Measurements from ENCODE around the gene FANCM. TPM values are rescaled to one million over a fixed set of nuclear protein-coding genes. Genes with fewer than 3 reads are reported as not detected.

The FANCM gene
- total RNA-seq, 1 experiment from 2014 or later = 11.9 TPM

DNA sequence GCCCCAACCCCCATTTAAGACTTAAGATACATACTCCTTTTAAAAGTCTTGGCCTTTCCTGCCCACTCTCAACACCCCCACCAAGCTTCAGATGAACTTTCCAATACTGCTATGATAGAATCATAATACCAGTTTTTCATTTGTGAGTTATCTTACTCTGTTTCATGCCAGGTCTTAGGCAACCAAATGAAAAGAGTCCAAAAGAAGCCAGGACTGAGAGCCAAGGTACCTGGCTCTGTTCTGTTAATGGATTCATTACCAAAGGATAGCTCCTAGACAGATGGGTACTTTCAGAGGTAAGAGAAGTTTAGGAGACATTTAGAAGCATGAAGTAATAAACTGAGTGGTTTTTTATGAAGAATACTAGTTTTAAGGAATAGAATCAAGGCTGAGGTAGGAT lies 34.2 kb downstream of the FANCM start:
- Histone ChIP-seq H3K9me3 (ENCODE audit: control insufficient read depth, low read depth, low read length) (no peaks in the 10 kb centered on the region), H2BK20ac (ENCODE audit: low read depth, low read length, poor library complexity, severe bottlenecking) (no peak overlapping the region)
- H3K4me3 Mint-ChIP-seq = no peak overlapping the region

More for the DNA sequence above, 34.2 kb downstream of the FANCM start:
- H2AK5ac ChIP-seq (ENCODE audit: insufficient read length, low read length) = no peak overlapping the region
- no peak overlapping the region for H3K4me2 ChIP-seq (ENCODE audit: insufficient read depth, insufficient read length, low read length)
- H2BK15ac ChIP-seq (ENCODE audit: low read depth, low read length) = no peak overlapping the region
- no peak for DNase-seq
- no peak overlapping the region for H3T11ph ChIP-seq (ENCODE audit: low read length)
- Mint-ChIP-seq H3K9me3 (no peaks in the 10 kb centered on the region), H3K4me1 (no peaks in the 10 kb centered on the region), H3K27me3 (ENCODE audit: low read depth) (no peaks in the 10 kb centered on the region), H3K27ac (peak overlapping the region in 1 of 3 experiments; percentile 29; a peak in 1 of 7 replicates), H3K36me3 (ENCODE audit: insufficient read depth in 1 of 3, low read depth in 3 of 3) (peaks cover 0 to 8% (median 6%) of the 10 kb centered on the region in 3 experiments; a peak in 4 of 7 replicates)
- no peaks in the 10 kb centered on the region for H3K27me3 ChIP-seq (ENCODE audit: insufficient read depth, low read length)
- H3K4me1 ChIP-seq (ENCODE audit: insufficient read depth, low read length) = no peaks in the 10 kb centered on the region
- no peak overlapping the region for H4K91ac ChIP-seq (ENCODE audit: insufficient read length, low read depth, low read length)
- H3K4ac ChIP-seq (ENCODE audit: low read depth, low read length) = no peak overlapping the region
- H3K18ac ChIP-seq (ENCODE audit: insufficient read length, low read depth, low read length) = no peak overlapping the region
- no peak overlapping the region for H3K27ac ChIP-seq (ENCODE audit: insufficient read length, low read depth, low read length)
- H4K8ac ChIP-seq (replicated peaks; ENCODE audit: insufficient read length, low read depth, low read length) = no peak overlapping the region
- no peak overlapping the region for H2AFZ ChIP-seq (ENCODE audit: low read length)
- H3K79me2 ChIP-seq (ENCODE audit: insufficient read depth, low read length) = no peaks in the 10 kb centered on the region
- no peaks in the 10 kb centered on the region for H4K20me1 ChIP-seq (ENCODE audit: control insufficient read depth, insufficient read depth, insufficient read length)
- no peaks in the 10 kb centered on the region for H3K79me1 ChIP-seq (ENCODE audit: insufficient read depth, low read depth, low read length, poor library complexity, severe bottlenecking)
- H2BK12ac ChIP-seq (ENCODE audit: insufficient read length, low read depth, low read length) = no peak overlapping the region
- H3K23ac ChIP-seq (ENCODE audit: insufficient read length, low read depth, low read length) = no peak overlapping the region
- no peak overlapping the region for H3K14ac ChIP-seq (ENCODE audit: insufficient read depth, low read length)
- no peak overlapping the region for H3K56ac ChIP-seq (ENCODE audit: insufficient read length, low read depth, low read length)
- no peak overlapping the region for H2BK120ac ChIP-seq (ENCODE audit: low read depth, low read length, poor library complexity, severe bottlenecking)
- no peak overlapping the region for H2BK5ac ChIP-seq (ENCODE audit: insufficient read length, low read length)
- H3K23me2 ChIP-seq (ENCODE audit: insufficient read length, low read depth, low read length, poor library complexity, severe bottlenecking) = no peaks in the 10 kb centered on the region
- no peak overlapping the region for H4K5ac ChIP-seq (ENCODE audit: insufficient read length, low read depth, low read length)
- no peak overlapping the region for H3K9ac ChIP-seq (ENCODE audit: extremely low read depth, insufficient read length, low read length)
- TF ChIP-seq, protein P1, sequence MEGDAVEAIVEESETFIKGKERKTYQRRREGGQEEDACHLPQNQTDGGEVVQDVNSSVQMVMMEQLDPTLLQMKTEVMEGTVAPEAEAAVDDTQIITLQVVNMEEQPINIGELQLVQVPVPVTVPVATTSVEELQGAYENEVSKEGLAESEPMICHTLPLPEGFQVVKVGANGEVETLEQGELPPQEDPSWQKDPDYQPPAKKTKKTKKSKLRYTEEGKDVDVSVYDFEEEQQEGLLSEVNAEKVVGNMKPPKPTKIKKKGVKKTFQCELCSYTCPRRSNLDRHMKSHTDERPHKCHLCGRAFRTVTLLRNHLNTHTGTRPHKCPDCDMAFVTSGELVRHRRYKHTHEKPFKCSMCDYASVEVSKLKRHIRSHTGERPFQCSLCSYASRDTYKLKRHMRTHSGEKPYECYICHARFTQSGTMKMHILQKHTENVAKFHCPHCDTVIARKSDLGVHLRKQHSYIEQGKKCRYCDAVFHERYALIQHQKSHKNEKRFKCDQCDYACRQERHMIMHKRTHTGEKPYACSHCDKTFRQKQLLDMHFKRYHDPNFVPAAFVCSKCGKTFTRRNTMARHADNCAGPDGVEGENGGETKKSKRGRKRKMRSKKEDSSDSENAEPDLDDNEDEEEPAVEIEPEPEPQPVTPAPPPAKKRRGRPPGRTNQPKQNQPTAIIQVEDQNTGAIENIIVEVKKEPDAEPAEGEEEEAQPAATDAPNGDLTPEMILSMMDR (conservative IDR thresholded peaks at IDR 0.05) = no peak

Measured in H9 (cell line).